GM12874 (cell line): Measurements from ENCODE around the gene SP1.

Experiments used
- CTCF ChIP-seq: IDR thresholded peaks from 2 replicates; pipeline ENCODE4 v1.5.1; 2011; ENCODE audit warnings: low read depth, mild to moderate bottlenecking, control low read depth, low read length, moderate library complexity; ENCODE audit not compliant: insufficient read depth

The SP1 gene

DNA sequence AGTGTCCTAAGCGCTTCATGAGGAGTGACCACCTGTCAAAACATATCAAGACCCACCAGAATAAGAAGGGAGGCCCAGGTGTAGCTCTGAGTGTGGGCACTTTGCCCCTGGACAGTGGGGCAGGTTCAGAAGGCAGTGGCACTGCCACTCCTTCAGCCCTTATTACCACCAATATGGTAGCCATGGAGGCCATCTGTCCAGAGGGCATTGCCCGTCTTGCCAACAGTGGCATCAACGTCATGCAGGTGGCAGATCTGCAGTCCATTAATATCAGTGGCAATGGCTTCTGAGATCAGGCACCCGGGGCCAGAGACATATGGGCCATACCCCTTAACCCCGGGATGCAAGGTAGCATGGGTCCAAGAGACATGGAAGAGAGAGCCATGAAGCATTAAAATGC is 31.0 kb downstream of the SP1 start:
- TF ChIP-seq CTCF = no peak

DNA sequence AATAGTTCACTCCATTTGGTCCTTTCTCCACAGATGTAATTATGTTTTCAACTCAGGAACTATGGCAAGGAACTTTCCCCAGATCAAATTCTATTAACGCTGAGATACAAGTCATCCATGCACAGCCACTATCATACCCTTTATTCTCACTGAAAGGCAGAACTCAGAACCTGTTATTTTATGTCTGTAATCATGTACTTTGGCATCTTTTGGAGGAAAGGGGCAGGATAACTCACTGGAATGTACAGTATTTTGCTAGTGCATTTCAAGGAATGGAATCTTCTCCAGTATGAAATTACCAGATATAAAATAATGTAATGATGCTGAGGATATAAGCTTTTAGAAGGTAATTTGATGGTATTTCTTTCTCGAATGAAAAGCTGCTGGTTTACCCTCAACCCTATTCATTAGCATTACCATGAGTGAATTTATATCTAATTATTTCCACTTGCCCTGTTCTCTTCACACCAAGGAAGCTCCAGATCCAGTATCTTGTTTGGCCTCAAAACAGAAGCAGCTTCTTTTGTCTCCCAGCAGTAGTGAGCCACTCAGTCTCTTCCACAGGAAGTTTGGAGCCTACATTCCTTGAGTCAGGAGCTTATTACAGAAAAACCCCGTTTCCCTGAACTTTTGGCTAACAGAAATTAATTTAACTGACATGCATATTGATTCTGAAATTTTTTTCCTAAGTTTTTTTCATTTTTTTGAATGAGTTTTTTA is 33.7 kb downstream of the SP1 start:
- no peak for TF ChIP-seq CTCF

DNA sequence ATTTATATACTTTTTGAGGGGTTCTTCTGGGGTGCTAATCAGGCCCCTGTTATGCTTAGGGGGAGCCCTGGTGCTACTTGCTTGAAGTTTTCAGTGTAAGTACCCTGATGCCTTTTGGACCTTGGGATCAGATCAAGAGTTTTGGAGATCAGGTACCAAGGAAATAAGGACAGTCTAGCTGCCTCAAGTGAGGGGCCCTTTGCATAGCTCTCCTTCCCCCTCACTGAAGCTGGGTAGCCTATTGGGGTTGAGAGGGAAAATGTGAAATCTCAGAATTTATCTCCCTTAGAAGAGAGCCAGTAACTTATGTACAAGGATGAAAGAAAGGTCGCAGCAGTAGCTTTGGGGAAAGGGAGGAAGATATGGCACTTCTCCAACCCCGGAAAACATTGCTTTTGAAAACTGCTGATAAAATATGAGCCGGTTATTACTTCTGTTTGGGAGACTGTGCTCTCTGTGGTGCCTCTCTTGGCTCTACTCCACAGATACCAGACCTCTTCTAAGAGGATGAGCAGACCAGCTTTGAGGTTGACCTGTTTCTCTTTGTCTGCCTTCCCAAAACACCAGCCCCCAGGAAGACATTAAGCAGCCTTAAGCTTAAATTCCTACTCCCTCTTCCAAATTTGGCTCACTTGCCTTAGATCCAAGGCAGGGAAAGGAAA is 34.9 kb downstream of the SP1 start:
- no peak for TF ChIP-seq CTCF

DNA sequence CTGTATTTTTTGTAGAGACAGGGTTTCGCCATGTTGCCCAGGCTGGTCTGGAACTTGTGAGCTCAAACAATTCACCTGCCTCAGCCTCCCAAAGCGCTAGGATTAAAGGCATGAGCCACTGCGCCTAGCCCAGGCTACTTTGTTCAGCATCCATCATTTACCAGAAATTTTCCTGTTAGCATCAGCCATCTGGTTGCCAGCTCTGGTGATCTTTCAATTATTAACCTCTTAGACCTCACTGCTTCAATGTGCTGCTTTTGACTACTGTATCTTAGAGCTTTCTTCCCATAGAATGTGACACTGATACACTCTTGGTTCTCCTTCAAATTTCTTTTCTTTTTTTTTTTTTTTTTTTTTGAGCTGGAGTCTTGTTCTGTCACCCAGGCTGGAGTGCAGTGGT is 38.2 kb downstream of the SP1 start:
- no peak for TF ChIP-seq CTCF

- no peak for TF ChIP-seq CTCF
Observed at GRCh38 chr12:53419756-53420155, 39.8 kb downstream of the SP1 start.

DNA sequence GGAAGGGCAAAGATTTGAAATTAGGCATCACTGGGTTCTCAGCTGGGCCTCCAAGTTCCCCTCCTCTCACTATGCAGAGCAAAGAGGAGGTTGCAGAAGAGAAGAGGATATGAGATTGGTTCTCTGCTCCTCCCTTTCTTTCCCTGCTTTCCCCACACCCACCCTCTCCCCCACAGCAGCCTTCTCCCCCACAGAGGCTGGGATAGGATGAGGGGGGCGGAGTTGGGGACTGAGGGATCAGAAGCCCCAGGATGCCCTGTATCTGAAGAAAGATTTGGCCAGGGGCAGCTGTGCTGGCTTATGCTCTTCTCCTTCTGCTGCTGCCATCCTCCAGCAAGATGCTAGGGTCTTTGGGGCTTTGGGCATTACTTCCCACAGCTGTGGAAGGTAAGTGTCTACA is 43.6 kb downstream of the SP1 start, which contains the start of gene AMHR2:
TSS of gene AMHR2 (plus strand) at position 259 of the 400 bp plus-strand sequence. CDS start at position 339, 80 bp downstream.
- no peak for TF ChIP-seq CTCF

GRCh38 chr12:53424626-53425514 is 44.9 kb downstream of the SP1 start:
- TF ChIP-seq CTCF = no peak
